T-helper 1 cell treated with Interleukin-12 subunit alpha and Interleukin-12 subunit beta and Interleukin-4 antibody, amounts not matched to agents 30 ng/mL and 1 ng/mL, for 36 hours (primary cell): Measurements from ENCODE around the gene OR2H2. TPM values are rescaled to one million over a fixed set of nuclear protein-coding genes. Genes with fewer than 3 reads are reported as not detected.

Experiments used
- intact Hi-C: fragments of 100-400 bp; cut with micrococcal nuclease; formaldehyde crosslinking; loops from one replicate; pipeline ENCODE4 v1.15.1; 2024
- total RNA-seq: library from RNA; stranded (reverse); gene quantifications from 2 replicates; pipeline ENCODE4 v1.2.3, GENCODE V29; 2022

Gene OR2H2
- total RNA-seq, 1 donor from 2014 or later: not detected

GRCh38 chr6:29591677-29592076 is 6.8 kb downstream of the OR2H2 start:
- intact Hi-C loops: loop anchor here (5.0 kb wide), 1 partner anchor 229 kb away; no protein-coding TSS in a partner anchor

- intact Hi-C loops: loop anchor here (5.0 kb wide), 1 partner anchor 231 kb away; no protein-coding TSS in a partner anchor
Observed at GRCh38 chr6:29593199-29593855, 8.4 kb downstream of the OR2H2 start.

- intact Hi-C loops: no loop called here
Observed at GRCh38 chr6:29596381-29596900, 11.5 kb downstream of the OR2H2 start.

GRCh38 chr6:29597184-29597583 is 12.3 kb downstream of the OR2H2 start:
- intact Hi-C loops: no loop called here

GRCh38 chr6:29598172-29598747 is 13.3 kb downstream of the OR2H2 start:
- intact Hi-C loops: no loop called here

GRCh38 chr6:29602564-29603361 is 17.8 kb downstream of the OR2H2 start:
- intact Hi-C loops: no loop called here

GRCh38 chr6:29603456-29603855 is 18.5 kb downstream of the OR2H2 start:
- intact Hi-C loops: no loop called here

- intact Hi-C loops: no loop called here
Observed at GRCh38 chr6:29603930-29604329, 19.0 kb downstream of the OR2H2 start.

GRCh38 chr6:29608131-29608530 is 23.2 kb downstream of the OR2H2 start:
- intact Hi-C loops: no loop called here

GRCh38 chr6:29610540-29610939 is 25.6 kb downstream of the OR2H2 start:
- intact Hi-C loops: no loop called here

- intact Hi-C loops: no loop called here
Observed at GRCh38 chr6:29611426-29611825, 26.5 kb downstream of the OR2H2 start.

GRCh38 chr6:29617782-29618554 is 33.0 kb downstream of the OR2H2 start:
- intact Hi-C loops: no loop called here

- intact Hi-C loops: no loop called here
Observed at GRCh38 chr6:29619578-29620160, 34.7 kb downstream of the OR2H2 start.

GRCh38 chr6:29620630-29621029 is 35.7 kb downstream of the OR2H2 start:
- intact Hi-C loops: no loop called here

- intact Hi-C loops: no loop called here
Observed at GRCh38 chr6:29624520-29624961, 39.6 kb downstream of the OR2H2 start.

- intact Hi-C loops: no loop called here
Observed at GRCh38 chr6:29625337-29625930, 40.5 kb downstream of the OR2H2 start.

- intact Hi-C loops: no loop called here
Observed at GRCh38 chr6:29626948-29627754, 42.2 kb downstream of the OR2H2 start.

- intact Hi-C loops: no loop called here
Observed at GRCh38 chr6:29627755-29628418, 43.0 kb downstream of the OR2H2 start.
